Neural cell (in vitro differentiated cells): ENCODE measurements around the gene APC. TPM values are rescaled to one million over a fixed set of nuclear protein-coding genes. Genes with fewer than 3 reads are reported as not detected.

Experiments used
- H2AFZ ChIP-seq: fragments of 200-600, 300-800 bp; sonication (generic), shearing (Covaris generic); 2 replicates; pipeline ENCODE4 v1.6.0; 2014; ENCODE audit warnings: low read depth, mild to moderate bottlenecking, antibody characterized with exemption, low read length, moderate library complexity
- H3F3A ChIP-seq: fragments of 200-600 bp; shearing (Covaris generic); 2 replicates; pipeline ENCODE4 v1.6.1; 2016; ENCODE audit warnings: mild to moderate bottlenecking, moderate library complexity, mixed read lengths, antibody characterized with exemption, low read length; ENCODE audit not compliant: insufficient read depth, poor library complexity, severe bottlenecking
- H3K27ac ChIP-seq: fragments of 200-600, 300-800 bp; sonication (generic), shearing (Covaris generic); 2 replicates; pipeline ENCODE4 v1.5.1; 2014; ENCODE audit warnings: mild to moderate bottlenecking, low read length, moderate library complexity
- H3K27me3 ChIP-seq: fragments of 300-800, 200-600 bp; sonication (generic), shearing (Covaris generic); 2 replicates; pipeline ENCODE4 v1.6.0; 2014; ENCODE audit warnings: mild to moderate bottlenecking, low read depth, low read length, moderate library complexity; ENCODE audit not compliant: insufficient read depth
- H3K36me3 ChIP-seq: fragments of 300-800, 200-600 bp; sonication (generic), shearing (Covaris generic); 2 replicates; pipeline ENCODE4 v1.5.1; 2014; ENCODE audit warnings: mild to moderate bottlenecking, antibody characterized with exemption, low read length, moderate library complexity; ENCODE audit not compliant: insufficient read depth
- H3K4me2 ChIP-seq: fragments of 300-800, 200-600 bp; sonication (generic), shearing (Covaris generic); 2 replicates; pipeline ENCODE4 v1.6.0; 2014; ENCODE audit warnings: mild to moderate bottlenecking, low read length
- H3K4me3 ChIP-seq: fragments of 300-800, 200-600 bp; sonication (generic), shearing (Covaris generic); 2 replicates; pipeline ENCODE4 v1.5.1; 2014; ENCODE audit warnings: mild to moderate bottlenecking, low read length, moderate library complexity
- H3K79me2 ChIP-seq: fragments of 200-600 bp; shearing (Covaris generic); replicated peaks from 2 replicates; pipeline ENCODE4 v1.6.0; 2014; ENCODE audit warnings: mild to moderate bottlenecking, low read length, moderate library complexity; ENCODE audit not compliant: insufficient read depth
- H3K9ac ChIP-seq: fragments of 300-800, 200-600 bp; sonication (generic), shearing (Covaris generic); 2 replicates; pipeline ENCODE4 v1.6.1; 2016; ENCODE audit warnings: mild to moderate bottlenecking, low read length, mixed read lengths
- H3K9me2 ChIP-seq: fragments of 200-600 bp; shearing (Covaris generic); 2 replicates; pipeline ENCODE4 v1.6.1; 2016; ENCODE audit warnings: mild to moderate bottlenecking, low read length, mixed read lengths; ENCODE audit not compliant: insufficient read depth
- H3K9me3 ChIP-seq: fragments of 200-600, 300-800 bp; sonication (generic), shearing (Covaris generic); 2 replicates; pipeline ENCODE4 v1.6.1; 2016; ENCODE audit warnings: mild to moderate bottlenecking, mixed run types, low read length, moderate library complexity, mixed read lengths
- H4K20me1 ChIP-seq: fragments of 200-600 bp; shearing (Covaris generic); 2 replicates; pipeline ENCODE4 v1.6.1; 2016; ENCODE audit warnings: mild to moderate bottlenecking, mixed run types; ENCODE audit not compliant: insufficient read depth
- EP300 ChIP-seq: fragments of 450-650 bp; conservative IDR thresholded peaks from 2 replicates; pipeline ENCODE4 v1.6.1; 2014; ENCODE audit warnings: antibody characterized with exemption, mild to moderate bottlenecking, moderate library complexity; ENCODE audit not compliant: poor library complexity, severe bottlenecking
- EZH2 ChIP-seq: fragments of 200-600, 300-800 bp; shearing (Covaris generic), sonication (generic); IDR thresholded peaks from 2 replicates; pipeline ENCODE4 v1.6.1; 2014; ENCODE audit warnings: antibody characterized with exemption, low read length, borderline replicate concordance, mild to moderate bottlenecking; ENCODE audit not compliant: insufficient read depth, poor library complexity, severe bottlenecking
- MXI1 ChIP-seq: fragments of 450-650 bp; conservative IDR thresholded peaks from 2 replicates; pipeline ENCODE4 v1.6.1; 2014; ENCODE audit warnings: antibody characterized with exemption, mild to moderate bottlenecking; ENCODE audit not compliant: poor library complexity, severe bottlenecking
- POLR2AphosphoS5 ChIP-seq: IDR thresholded peaks from 2 replicates; pipeline ENCODE4 v1.6.1; 2012
- RAD21 ChIP-seq: fragments of 450-650 bp; conservative IDR thresholded peaks from 2 replicates; pipeline ENCODE4 v1.6.1; 2014; ENCODE audit warnings: antibody characterized with exemption, mild to moderate bottlenecking, moderate library complexity
- SMC3 ChIP-seq: fragments of 450-650 bp; conservative IDR thresholded peaks from 2 replicates; pipeline ENCODE4 v1.6.1; 2014; ENCODE audit warnings: antibody characterized with exemption, mild to moderate bottlenecking, moderate library complexity; ENCODE audit not compliant: poor library complexity
- TAF1 ChIP-seq: IDR thresholded peaks from 2 replicates; pipeline ENCODE4 v1.6.1; 2012; ENCODE audit warnings: low read depth
- polyA plus RNA-seq: library from polyadenylated mRNA; depleted of rRNA; stranded (reverse); fragments of >200 nt; gene quantifications from 2 replicates; pipeline ENCODE4 v1.2.3, GENCODE V29; 2014
- small RNA-seq, 3 experiments: library from RNA; depleted of rRNA; stranded (forward); fragments of <200 nt; gene quantifications; one replicate each; pipeline ENCODE3, GENCODE V24; 2012
- TF ChIP-seq, protein P1 (sequence below): IDR thresholded peaks from 2 replicates; pipeline ENCODE4 v1.6.1; 2012; ENCODE audit warnings: borderline replicate concordance
- TF ChIP-seq, protein P2 (sequence below): fragments of 450-650 bp; IDR thresholded peaks from 2 replicates; pipeline ENCODE4 v1.5.1; 2014; ENCODE audit warnings: antibody characterized with exemption, mild to moderate bottlenecking, moderate library complexity; ENCODE audit not compliant: poor library complexity, severe bottlenecking

The APC gene
- polyA plus RNA-seq, 1 donor from 2014 or later: 40.6 TPM

GRCh38 chr5:112892776-112893175 lies 155.1 kb downstream of the APC start:
- Histone ChIP-seq H3K4me2 (no peak overlapping the region), H4K20me1 (no peaks in the 10 kb centered on the region), H3K9me2 (no peaks in the 10 kb centered on the region), H3K79me2 (no peaks in the 10 kb centered on the region), H3K36me3 (peaks cover 9% of the 10 kb centered on the region), H3K4me3 (no peak overlapping the region), H3K27ac (no peak overlapping the region), H3K27me3 (no peaks in the 10 kb centered on the region), H2AFZ (no peak overlapping the region), H3K9me3 (no peaks in the 10 kb centered on the region), H3K9ac (no peak overlapping the region), H3F3A (no peaks in the 10 kb centered on the region)
- TF ChIP-seq, protein P1, sequence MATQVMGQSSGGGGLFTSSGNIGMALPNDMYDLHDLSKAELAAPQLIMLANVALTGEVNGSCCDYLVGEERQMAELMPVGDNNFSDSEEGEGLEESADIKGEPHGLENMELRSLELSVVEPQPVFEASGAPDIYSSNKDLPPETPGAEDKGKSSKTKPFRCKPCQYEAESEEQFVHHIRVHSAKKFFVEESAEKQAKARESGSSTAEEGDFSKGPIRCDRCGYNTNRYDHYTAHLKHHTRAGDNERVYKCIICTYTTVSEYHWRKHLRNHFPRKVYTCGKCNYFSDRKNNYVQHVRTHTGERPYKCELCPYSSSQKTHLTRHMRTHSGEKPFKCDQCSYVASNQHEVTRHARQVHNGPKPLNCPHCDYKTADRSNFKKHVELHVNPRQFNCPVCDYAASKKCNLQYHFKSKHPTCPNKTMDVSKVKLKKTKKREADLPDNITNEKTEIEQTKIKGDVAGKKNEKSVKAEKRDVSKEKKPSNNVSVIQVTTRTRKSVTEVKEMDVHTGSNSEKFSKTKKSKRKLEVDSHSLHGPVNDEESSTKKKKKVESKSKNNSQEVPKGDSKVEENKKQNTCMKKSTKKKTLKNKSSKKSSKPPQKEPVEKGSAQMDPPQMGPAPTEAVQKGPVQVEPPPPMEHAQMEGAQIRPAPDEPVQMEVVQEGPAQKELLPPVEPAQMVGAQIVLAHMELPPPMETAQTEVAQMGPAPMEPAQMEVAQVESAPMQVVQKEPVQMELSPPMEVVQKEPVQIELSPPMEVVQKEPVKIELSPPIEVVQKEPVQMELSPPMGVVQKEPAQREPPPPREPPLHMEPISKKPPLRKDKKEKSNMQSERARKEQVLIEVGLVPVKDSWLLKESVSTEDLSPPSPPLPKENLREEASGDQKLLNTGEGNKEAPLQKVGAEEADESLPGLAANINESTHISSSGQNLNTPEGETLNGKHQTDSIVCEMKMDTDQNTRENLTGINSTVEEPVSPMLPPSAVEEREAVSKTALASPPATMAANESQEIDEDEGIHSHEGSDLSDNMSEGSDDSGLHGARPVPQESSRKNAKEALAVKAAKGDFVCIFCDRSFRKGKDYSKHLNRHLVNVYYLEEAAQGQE: no peak
- TF ChIP-seq TAF1 (no peak), EZH2 (no peak), MXI1 (no peak), SMC3 (no peak), POLR2AphosphoS5 (no peak), EP300 (no peak)

GRCh38 chr5:112895682-112896081 lies 158.0 kb downstream of the APC start:
- H3K36me3 ChIP-seq: peaks cover 9% of the 10 kb centered on the region
- no peak overlapping the region for H3K9ac ChIP-seq
- TF ChIP-seq EP300 (no peak), RAD21 (no peak), SMC3 (no peak), TAF1 (no peak), EZH2 (no peak), POLR2AphosphoS5 (no peak), MXI1 (no peak)
- TF ChIP-seq, protein P1: no peak
- TF ChIP-seq, protein P2, sequence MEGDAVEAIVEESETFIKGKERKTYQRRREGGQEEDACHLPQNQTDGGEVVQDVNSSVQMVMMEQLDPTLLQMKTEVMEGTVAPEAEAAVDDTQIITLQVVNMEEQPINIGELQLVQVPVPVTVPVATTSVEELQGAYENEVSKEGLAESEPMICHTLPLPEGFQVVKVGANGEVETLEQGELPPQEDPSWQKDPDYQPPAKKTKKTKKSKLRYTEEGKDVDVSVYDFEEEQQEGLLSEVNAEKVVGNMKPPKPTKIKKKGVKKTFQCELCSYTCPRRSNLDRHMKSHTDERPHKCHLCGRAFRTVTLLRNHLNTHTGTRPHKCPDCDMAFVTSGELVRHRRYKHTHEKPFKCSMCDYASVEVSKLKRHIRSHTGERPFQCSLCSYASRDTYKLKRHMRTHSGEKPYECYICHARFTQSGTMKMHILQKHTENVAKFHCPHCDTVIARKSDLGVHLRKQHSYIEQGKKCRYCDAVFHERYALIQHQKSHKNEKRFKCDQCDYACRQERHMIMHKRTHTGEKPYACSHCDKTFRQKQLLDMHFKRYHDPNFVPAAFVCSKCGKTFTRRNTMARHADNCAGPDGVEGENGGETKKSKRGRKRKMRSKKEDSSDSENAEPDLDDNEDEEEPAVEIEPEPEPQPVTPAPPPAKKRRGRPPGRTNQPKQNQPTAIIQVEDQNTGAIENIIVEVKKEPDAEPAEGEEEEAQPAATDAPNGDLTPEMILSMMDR: no peak
- H3K9me3 ChIP-seq: no peaks in the 10 kb centered on the region
- no peaks in the 10 kb centered on the region for H4K20me1 ChIP-seq
- H3K9me2 ChIP-seq: no peaks in the 10 kb centered on the region
- no peak overlapping the region for H3K27ac ChIP-seq
- no peak overlapping the region for H3K4me3 ChIP-seq
- no peak overlapping the region for H2AFZ ChIP-seq
- no peaks in the 10 kb centered on the region for H3K79me2 ChIP-seq
- no peak overlapping the region for H3K4me2 ChIP-seq
- H3K27me3 ChIP-seq: no peaks in the 10 kb centered on the region
- no peaks in the 10 kb centered on the region for H3F3A ChIP-seq

Small RNAs within 50 kb of the gene (small RNA-seq; reads per million reads assigned to genes)
- 0 reads per million in 3 experiments for gene RNU6-482P

Other genes with a start within 250 kb of the APC start
- gene SRP19, start 123.4 kb downstream of the APC start, polyA plus RNA-seq: 127 and 179 TPM in 2 replicates
- 51.6 and 53.7 TPM in 2 replicates for gene REEP5, start 184.3 kb downstream of the APC start, polyA plus RNA-seq
- gene DCP2, start 238.9 kb downstream of the APC start, polyA plus RNA-seq: 26.2 and 30.0 TPM in 2 replicates